HG03457 (cell line): ENCODE results near the gene PRDM2.
"Not testable (repeated sequence)": the region's sequence is repeated elsewhere in the genome, so short reads cannot be mapped to it uniquely, and the experiment has no call there.

Experiments used
- ATAC-seq: cut with Tn5 transposase; IDR thresholded peaks from one replicate; pipeline ENCODE4 v1.9.1; 2021; ENCODE audit warnings: moderate number of reproducible peaks; ENCODE audit not compliant: unreplicated experiment

Gene PRDM2

DNA sequence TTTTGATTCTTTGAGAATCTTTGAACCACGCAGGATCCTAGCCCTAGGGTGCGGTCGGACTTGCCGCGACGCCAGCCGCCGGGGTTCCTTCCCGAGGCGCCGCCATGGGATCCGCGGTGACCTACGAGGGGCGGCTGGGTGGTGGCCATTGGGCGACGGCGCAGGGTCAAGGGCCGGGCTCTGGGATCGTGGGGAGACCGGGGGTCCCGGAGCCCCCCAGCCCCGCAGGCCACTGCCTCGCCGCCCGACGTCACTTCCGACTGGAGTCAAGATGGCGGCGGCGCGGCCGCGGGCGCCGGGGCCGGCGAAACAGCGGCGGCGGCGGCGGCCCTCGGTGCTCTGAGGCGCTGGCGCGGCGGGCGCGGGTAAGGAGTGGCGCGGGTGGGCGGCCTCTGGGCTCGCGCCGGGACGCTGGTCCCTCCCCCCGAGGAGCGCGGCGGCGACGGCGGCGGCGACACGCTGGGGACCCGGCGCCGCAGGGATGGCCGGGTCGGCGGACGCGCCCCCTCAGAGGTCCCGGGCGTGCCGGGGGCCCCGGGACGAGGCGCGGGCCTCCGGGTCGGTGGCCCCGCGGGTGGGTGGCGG is at the start of gene PRDM2:
PRDM2 (plus strand) TSS at position 253 of the 585 bp plus-strand sequence. CDS start 15,418 bp downstream, outside the sequence.
- peak; percentile 29 for ATAC-seq

GRCh38 chr1:13651279-13651678 is 48.7 kb upstream of the PRDM2 start:
- no peak for ATAC-seq

DNA sequence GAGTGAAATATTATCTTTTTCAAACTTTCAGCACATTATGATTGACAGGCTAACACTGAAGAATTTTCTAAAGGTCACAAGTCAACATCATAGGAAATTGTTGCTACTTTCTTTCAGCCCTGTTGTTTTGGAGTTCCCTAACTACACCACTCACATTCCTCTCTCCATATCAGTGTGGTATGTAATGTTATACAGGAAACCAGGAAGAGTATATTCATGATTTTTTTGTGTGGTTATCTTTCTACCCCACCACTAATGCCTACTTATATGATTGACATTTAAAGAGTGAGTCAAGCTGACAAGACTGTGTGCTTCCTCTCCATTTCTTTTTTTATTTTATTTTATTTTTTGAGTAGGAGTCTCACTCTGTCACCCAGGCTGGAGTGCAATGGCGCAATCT is 47.8 kb upstream of the PRDM2 start:
- no peak for ATAC-seq

DNA sequence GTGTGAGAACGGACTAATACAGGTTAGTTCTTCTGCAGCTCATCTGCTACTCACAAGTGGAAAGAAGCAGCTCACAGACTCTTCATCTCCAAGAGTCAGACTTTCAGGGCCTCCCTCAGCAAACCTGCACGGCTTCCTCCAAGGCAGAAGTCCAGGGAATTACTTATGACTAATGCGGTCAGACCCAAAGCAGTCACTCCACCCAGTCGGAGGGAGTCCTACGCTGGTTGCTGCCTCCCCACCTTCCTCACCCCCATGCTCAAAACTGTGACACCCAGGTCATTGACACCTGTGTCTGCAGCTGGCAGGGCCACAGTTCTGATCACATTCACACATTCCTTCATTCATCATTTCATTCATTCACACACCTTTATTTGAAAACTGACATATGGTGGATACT is 38.4 kb upstream of the PRDM2 start:
- ATAC-seq, result no peak

GRCh38 chr1:13662493-13662892 is 37.5 kb upstream of the PRDM2 start:
- ATAC-seq, result no peak

GRCh38 chr1:13663969-13664368 is 36.0 kb upstream of the PRDM2 start:
- ATAC-seq, result no peak

DNA sequence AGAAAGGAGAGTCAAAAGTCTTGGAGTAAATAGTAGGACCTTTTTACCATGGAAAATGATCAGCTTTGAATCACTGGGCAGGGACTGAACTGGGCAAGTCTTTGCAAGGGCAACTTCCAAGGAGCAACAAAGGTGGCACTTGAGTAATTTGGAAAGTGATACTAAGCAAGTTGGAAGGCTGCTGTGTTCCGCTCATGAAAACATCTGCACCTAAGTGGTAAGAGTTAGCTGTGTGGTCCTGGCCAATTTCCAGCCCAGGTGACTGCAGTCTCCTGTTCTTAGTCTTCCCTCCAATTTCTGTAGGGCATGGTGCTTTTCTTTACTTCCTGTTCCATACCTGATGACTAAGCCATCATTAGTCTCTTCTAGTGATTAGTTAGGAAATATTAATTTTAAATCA is 35.5 kb upstream of the PRDM2 start:
- ATAC-seq, result no peak

DNA sequence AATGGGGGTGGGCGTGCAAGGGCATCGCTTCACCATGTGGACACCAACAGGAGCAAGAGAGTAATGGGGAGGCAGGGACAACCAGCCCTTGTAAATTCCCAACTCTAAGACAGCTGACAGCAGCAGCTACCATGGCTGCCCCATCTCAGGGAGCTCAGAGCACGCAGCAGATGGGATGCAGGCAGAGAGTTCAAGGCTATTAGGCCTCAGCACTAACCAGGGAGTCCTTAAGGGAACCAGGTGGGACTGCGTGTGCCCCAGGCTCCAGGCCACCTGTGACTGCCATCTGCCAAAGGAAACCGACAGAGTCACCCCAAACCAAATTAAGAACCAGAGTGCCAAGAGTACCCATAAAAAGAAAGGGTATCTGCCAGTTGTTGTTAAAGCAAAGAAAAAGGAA is 33.7 kb upstream of the PRDM2 start:
- no peak for ATAC-seq

DNA sequence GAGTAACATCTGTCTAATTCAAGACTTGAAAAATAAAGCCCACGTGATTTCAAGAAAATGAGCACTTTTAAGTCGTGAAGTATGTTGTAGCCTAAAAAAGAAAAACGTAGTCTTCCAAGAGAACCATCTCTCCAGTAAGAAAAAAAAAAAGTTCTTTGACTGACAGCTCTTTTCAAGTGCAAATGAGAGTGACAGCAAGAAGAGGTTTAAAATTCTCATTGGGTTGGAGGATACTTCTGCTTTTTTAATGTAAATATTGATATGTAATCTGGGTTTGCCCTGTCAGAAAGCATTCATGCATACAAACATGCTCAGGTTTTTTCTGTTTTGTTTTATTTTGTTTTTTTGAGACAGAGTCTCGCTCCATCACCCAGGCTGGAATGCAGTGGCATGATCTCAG is 32.3 kb upstream of the PRDM2 start:
- ATAC-seq, result no peak

DNA sequence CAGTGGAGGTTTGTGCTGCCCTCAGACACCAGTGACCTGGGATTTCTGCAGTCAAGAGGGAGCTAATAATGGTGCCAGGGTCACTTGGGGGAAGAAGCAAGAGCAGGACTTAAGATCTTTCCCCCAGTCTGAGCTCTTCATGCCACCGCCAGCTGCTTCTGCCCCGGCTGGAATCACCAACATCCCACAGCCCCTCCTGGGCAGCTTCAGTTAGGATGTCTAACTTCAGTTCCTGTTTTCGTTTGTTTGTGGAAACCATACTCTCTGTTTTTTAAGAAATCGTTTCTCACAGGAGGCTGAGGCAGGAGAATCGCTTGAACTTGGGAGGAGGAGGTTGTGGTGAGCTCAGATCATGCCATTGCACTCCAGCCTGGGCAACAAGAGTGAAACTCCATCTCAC is 25.6 kb upstream of the PRDM2 start:
- no peak for ATAC-seq

DNA sequence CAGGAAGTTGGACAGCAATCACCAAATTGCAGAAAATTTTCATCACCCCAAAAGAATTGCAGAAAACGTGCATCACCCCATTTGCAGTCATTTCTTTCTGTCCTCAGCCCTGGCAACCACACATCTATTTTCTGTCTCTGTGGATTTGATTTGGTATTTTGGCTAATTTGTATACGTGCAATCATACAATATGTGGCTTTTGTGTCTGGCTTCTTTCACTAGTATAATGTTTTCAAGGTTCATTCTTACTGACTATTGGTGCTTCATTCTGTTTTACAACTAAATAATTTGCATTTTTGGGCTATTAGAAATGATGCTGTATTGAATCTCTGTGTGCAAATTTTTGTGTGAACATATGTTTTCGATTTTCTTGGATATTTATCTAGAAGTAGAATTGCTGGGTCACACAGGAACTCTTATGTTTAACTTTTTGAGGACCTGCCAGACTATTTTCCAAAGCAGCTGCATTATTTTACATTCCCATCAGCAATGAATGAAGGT is 24.8 kb upstream of the PRDM2 start:
- no peak for ATAC-seq

- ATAC-seq, result no peak
These were observed 22.1 kb upstream of the PRDM2 start for GRCh38 chr1:13677896-13678295.

- ATAC-seq, result no peak
These were observed 20.3 kb upstream of the PRDM2 start for GRCh38 chr1:13679651-13680050.

DNA sequence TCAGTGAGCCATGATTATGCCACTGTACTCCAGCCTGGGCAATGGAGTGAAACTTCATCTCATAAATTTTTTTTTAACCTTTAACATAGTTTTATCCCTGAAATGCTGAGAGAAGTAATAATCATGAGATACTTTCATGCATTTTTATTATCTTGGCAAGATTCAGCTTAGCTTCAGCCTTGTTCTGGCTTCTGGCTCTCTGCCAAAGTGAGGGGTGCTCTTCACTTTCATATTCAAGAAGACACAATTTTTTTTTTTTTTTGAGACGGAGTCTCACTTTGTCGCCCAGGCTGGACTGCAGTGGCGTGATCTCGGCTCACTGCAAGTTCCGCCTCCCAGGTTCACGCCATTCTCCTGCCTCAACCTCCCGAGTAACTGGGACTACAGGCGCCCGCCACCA is 19.4 kb upstream of the PRDM2 start:
- ATAC-seq, result not testable (repeated sequence)

- no peak for ATAC-seq
These were observed 18.1 kb upstream of the PRDM2 start for GRCh38 chr1:13681921-13682320.

- no peak for ATAC-seq
These were observed 17.5 kb upstream of the PRDM2 start for GRCh38 chr1:13682444-13682843.

- ATAC-seq, result no peak
These were observed 16.8 kb upstream of the PRDM2 start for GRCh38 chr1:13683206-13683605.

- no peak for ATAC-seq
These were observed 12.8 kb upstream of the PRDM2 start for GRCh38 chr1:13687151-13687715.

- not testable (repeated sequence) for ATAC-seq
These were observed 6.9 kb upstream of the PRDM2 start for GRCh38 chr1:13693094-13693493.

DNA sequence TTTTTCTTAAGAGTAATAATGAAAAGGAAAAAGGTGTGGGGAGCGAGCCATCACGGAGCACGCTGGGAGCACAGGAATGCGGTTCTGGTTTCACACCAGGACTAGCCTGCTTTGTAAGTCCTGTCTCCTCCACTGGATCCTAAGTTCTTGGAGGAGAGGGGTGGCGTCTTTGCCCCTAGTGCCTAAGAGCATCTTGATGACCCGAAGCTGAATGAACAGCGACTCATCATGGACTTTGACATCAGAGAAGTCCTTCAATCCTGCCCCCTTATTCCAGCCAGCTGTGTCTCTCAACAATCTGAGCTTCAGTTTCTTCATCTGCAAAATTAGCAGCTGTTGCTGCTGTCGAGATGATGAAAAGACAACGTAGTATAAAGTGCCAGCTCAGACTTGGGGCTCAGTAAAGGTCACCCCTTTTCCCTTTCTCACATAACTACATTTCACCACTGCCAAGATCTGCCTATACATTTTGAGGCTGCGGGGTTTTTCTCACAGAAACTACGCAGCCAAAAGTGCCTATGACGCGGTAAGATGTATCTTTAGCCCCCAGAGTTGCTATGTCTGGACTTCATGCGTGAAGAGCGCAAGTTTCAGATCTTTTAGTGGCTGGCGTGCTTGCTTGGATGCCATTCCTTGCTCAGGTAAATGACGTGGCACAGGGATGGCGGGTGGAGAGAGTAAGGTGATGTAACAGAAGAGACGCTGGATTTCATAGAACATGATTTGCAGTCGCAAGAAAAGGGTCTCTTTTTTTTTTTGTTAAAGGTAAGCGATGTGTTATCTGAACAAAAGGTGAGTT is 4.9 kb upstream of the PRDM2 start:
- no peak for ATAC-seq

GRCh38 chr1:13697738-13698137 is 2.2 kb upstream of the PRDM2 start:
- ATAC-seq, result no peak

- ATAC-seq, result no peak
These were observed 478 bp upstream of the PRDM2 start for GRCh38 chr1:13699510-13699909.
